HepG2 (cell line): ENCODE data around the gene CACNA2D3. TPM values are rescaled to one million over a fixed set of nuclear protein-coding genes. Genes with fewer than 3 reads are reported as not detected.

Experiments
- ATAC-seq: fragments of 200-7000 bp; cut with Tn5 transposase; 3 replicates; pipeline ENCODE4 v1.9.1; 2020; ENCODE audit warnings: mild to moderate bottlenecking, moderate library complexity
- BruUV-seq: library from RNA; stranded (reverse); fragments of 400-500 nt; replicated peaks from 2 replicates; lab custom pipeline; 2021; lab: Mats Ljungman, UMichigan
- CTCF ChIA-PET: fragments of 300-600 bp; formaldehyde crosslinking; extraction: SDS; loops from one replicate; lab custom pipeline; 2021; ENCODE audit warnings: low total read pairs, inconsistent platforms, low intra/inter-chr PET ratio; lab: Yijun Ruan, JAX
- POLR2A ChIA-PET: fragments of 350-600 bp; sonication (Branson Sonifier 250); formaldehyde crosslinking; loops from one replicate; lab custom pipeline; 2020; ENCODE audit warnings: antibody characterized with exemption, inconsistent platforms; lab: Yijun Ruan, JAX
- DNase-seq: peaks from one replicate; pipeline ENCODE4 v3.0.0-alpha.2; 2015; ENCODE audit warnings: low spot score
- FAIRE-seq: peaks from 3 replicates; lab custom pipeline; 2011; peaks lifted over from hg19 to GRCh38; lab: Jason Lieb, UNC
- H2AFZ ChIP-seq: one replicate; pipeline ENCODE4 v1.6.1; 2011; ENCODE audit warnings: low read length, inconsistent platforms
- H3K27ac ChIP-seq: fragments of 300-600 bp; 3 replicates; pipeline ENCODE4 v1.8.0; 2011; ENCODE audit warnings: mixed run types, mild to moderate bottlenecking, mixed read lengths, low read length, inconsistent platforms; ENCODE audit not compliant: insufficient read depth; ENCODE audit errors: extremely low read length
- H3K27me3 ChIP-seq, 2 experiments: fragments of 200-600 bp in 1 of 2; 2 replicates in 1 of 2; 3 replicates in 1 of 2; pipeline versions ENCODE4 v1.6.0 to v1.8.0; 2011; ENCODE audit warnings: low read length in 2 of 2, mild to moderate bottlenecking in 2 of 2, moderate library complexity in 2 of 2, inconsistent platforms in 1 of 2; ENCODE audit not compliant: insufficient read depth in 2 of 2, control insufficient read depth in 1 of 2
- H3K36me3 ChIP-seq, 2 experiments: fragments of 200-600 bp in 1 of 2; replicated peaks in 1 of 2; 2 replicates in 1 of 2; 3 replicates in 1 of 2; pipeline versions ENCODE4 v1.5.1 to v1.8.0; 2011; ENCODE audit warnings: low read length in 2 of 2, inconsistent platforms in 1 of 2; ENCODE audit not compliant: insufficient read depth in 2 of 2, control insufficient read depth in 1 of 2
- H3K4me1 ChIP-seq: 2 replicates; pipeline ENCODE4 v1.5.1; 2012; ENCODE audit warnings: low read length, inconsistent platforms; ENCODE audit not compliant: insufficient read depth
- H3K4me2 ChIP-seq: 2 replicates; pipeline ENCODE4 v1.6.0; 2011; ENCODE audit warnings: low read depth, low read length, inconsistent platforms
- H3K4me3 ChIP-seq, 3 experiments: fragments of 200-600 bp in 1 of 3; sonication (generic), shearing (Covaris generic) in 1 of 3; replicated peaks in 1 of 3; 2 replicates each; pipeline ENCODE4 v1.5.1; 2011 to 2016; ENCODE audit warnings: low read length in 3 of 3, inconsistent platforms in 2 of 3, low read depth in 2 of 3, mild to moderate bottlenecking in 2 of 3, control low read depth in 1 of 3, mixed read lengths in 1 of 3; ENCODE audit not compliant: insufficient read depth in 1 of 3
- H3K79me2 ChIP-seq: one replicate; pipeline ENCODE4 v1.6.1; 2011; ENCODE audit warnings: low read length, inconsistent platforms; ENCODE audit not compliant: insufficient read depth
- H3K9ac ChIP-seq: 2 replicates; pipeline ENCODE4 v1.6.0; 2011; ENCODE audit warnings: mild to moderate bottlenecking, low read depth, low read length, inconsistent platforms; ENCODE audit not compliant: insufficient read depth
- H3K9me3 ChIP-seq: 2 replicates; pipeline ENCODE4 v1.5.1; 2012; ENCODE audit warnings: mild to moderate bottlenecking, low read length
- H4K20me1 ChIP-seq: 2 replicates; pipeline ENCODE4 v1.6.0; 2011; ENCODE audit warnings: inconsistent platforms, mild to moderate bottlenecking, low read length, moderate library complexity; ENCODE audit not compliant: insufficient read depth
- ELF3 ChIP-seq: IDR thresholded peaks from 2 replicates; pipeline ENCODE4 v1.6.1; 2016; ENCODE audit warnings: missing genetic modification reagents, missing compliant biosample characterization
- FOXC1 ChIP-seq: sonication (generic); formaldehyde crosslinking; IDR thresholded peaks from 2 replicates; pipeline ENCODE4 v1.8.0; 2022; ENCODE audit warnings: mild to moderate bottlenecking, missing genetic modification reagents, borderline replicate concordance
- FUBP1 ChIP-seq: sonication (generic); formaldehyde crosslinking; IDR thresholded peaks from 2 replicates; pipeline ENCODE4 v1.5.1; 2020; ENCODE audit warnings: missing genetic modification reagents, mild to moderate bottlenecking, borderline replicate concordance
- GLMP ChIP-seq: sonication (generic); formaldehyde crosslinking; IDR thresholded peaks from 2 replicates; pipeline ENCODE4 v1.9.0; 2021; ENCODE audit warnings: missing genetic modification reagents, mild to moderate bottlenecking, borderline replicate concordance
- GMEB1 ChIP-seq: sonication (generic); formaldehyde crosslinking; IDR thresholded peaks from 2 replicates; pipeline ENCODE4 v1.5.1; 2020; ENCODE audit warnings: missing genetic modification reagents, mild to moderate bottlenecking, borderline replicate concordance
- GZF1 ChIP-seq: sonication (generic); formaldehyde crosslinking; IDR thresholded peaks from 2 replicates; pipeline ENCODE4 v1.5.1; 2020; ENCODE audit warnings: mild to moderate bottlenecking, missing genetic modification reagents
- MAFG ChIP-seq: sonication (generic); formaldehyde crosslinking; IDR thresholded peaks from 2 replicates; pipeline ENCODE4 v1.5.1; 2020; ENCODE audit warnings: mild to moderate bottlenecking, missing genetic modification reagents
- MAFK ChIP-seq, 2 experiments: IDR thresholded peaks in 1 of 2; conservative IDR thresholded peaks in 1 of 2; 2 replicates each; pipeline ENCODE4 v1.6.1; 2011; ENCODE audit warnings: improper control_type of control experiment in 2 of 2, low read length in 2 of 2
- POLR2AphosphoS2 ChIP-seq: IDR thresholded peaks from 2 replicates; pipeline ENCODE4 v1.6.1; 2011; ENCODE audit warnings: low read depth, low read length, improper control_type of control experiment
- SIX4 ChIP-seq: sonication (generic); formaldehyde crosslinking; IDR thresholded peaks from 2 replicates; pipeline ENCODE4 v1.4.0; 2020; ENCODE audit warnings: missing genetic modification reagents
- SP5 ChIP-seq: IDR thresholded peaks from 2 replicates; pipeline ENCODE4 v1.6.1; 2016; ENCODE audit warnings: low read depth, borderline replicate concordance
- SUZ12 ChIP-seq: fragments of 150-350 bp; IDR thresholded peaks from 2 replicates; pipeline ENCODE4 v1.6.1; 2014; ENCODE audit warnings: low read depth, low read length
- ZKSCAN1 ChIP-seq: fragments of 150-350 bp; IDR thresholded peaks from 2 replicates; pipeline ENCODE4 v1.6.1; 2014; ENCODE audit warnings: low read length
- ZNF383 ChIP-seq: sonication (generic); formaldehyde crosslinking; IDR thresholded peaks from 2 replicates; pipeline ENCODE4 v1.4.0; 2020; ENCODE audit warnings: missing genetic modification reagents, mild to moderate bottlenecking, borderline replicate concordance
- ZNF800 ChIP-seq: sonication (generic); formaldehyde crosslinking; IDR thresholded peaks from 2 replicates; pipeline ENCODE4 v1.4.0; 2020; ENCODE audit warnings: missing genetic modification reagents
- WGBS: methylation state at CpG from one replicate; pipeline ENCODE4 v1.1.6; 2017; ENCODE audit warnings: low lambda C conversion rate; 5-methylcytosine and 5-hydroxymethylcytosine counted together
- in situ Hi-C: cut with HindIII; loops from 2 replicates; pipeline ENCODE4 v1.10.0; 2017; ENCODE audit warnings: low pct_unique_long_range_greater_than_20kb; ENCODE audit not compliant: extremely low pct_ligation_motif_present
- intact Hi-C: fragments of 100-400 bp; cut with micrococcal nuclease; formaldehyde crosslinking; loops from one replicate; pipeline ENCODE4 v1.10.0; 2022; ENCODE audit not compliant: unreplicated experiment
- polyA plus RNA-seq, 8 experiments: library from polyadenylated mRNA; depleted of rRNA in 3 of 8; stranded (reverse) in 7 of 8; unstranded in 1 of 8; fragments of >200 nt; fragmentation: Illumina TruSeq in 4 of 8; extraction: Trizol in 4 of 8; gene quantifications; 2 replicates each; pipeline versions ENCODE4 v1.2.1 to v1.2.3, GENCODE V29; 2011 to 2016; ENCODE audit warnings: low read depth in 4 of 8, missing spikeins in 1 of 8, mixed read lengths in 1 of 8; ENCODE audit not compliant: insufficient read depth in 1 of 8
- total RNA-seq, 5 experiments: library from RNA; depleted of rRNA; stranded (reverse); fragments of >200 nt; fragmentation: Illumina TruSeq; extraction: Trizol; gene quantifications; 2 replicates each; pipeline ENCODE4 v1.2.3, GENCODE V29; 2016; ENCODE audit warnings: low read depth in 1 of 5
- TF ChIP-seq, protein P1 (sequence below): sonication (generic); formaldehyde crosslinking; IDR thresholded peaks from 2 replicates; pipeline ENCODE4 v1.4.0; 2020; ENCODE audit warnings: missing genetic modification reagents

CACNA2D3 gene
- total and polyA plus RNA-seq, 2 of the 13 experiments (the other 11 are each of a cell fraction or from before 2014, with no cell fraction given): not detected

DNA sequence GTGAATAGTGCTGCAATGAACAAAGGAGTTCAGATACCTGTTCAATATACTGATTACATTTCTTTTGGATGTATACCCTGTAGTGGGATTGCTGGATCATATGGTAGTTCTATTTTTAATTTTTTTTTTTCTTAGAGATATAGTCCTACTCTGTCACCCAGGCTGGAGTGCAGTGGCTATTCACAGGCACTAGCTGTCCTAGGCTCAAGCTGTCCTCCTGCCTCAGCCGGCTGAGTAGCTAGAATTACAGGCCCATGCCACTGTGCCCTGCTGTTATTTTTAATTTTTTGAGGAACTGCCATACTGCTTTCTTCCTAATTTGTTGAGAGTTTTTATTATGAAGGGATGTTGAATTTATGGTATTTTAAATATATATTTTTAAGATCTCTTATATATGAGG, 23.0 kb upstream of the CACNA2D3 start (continued):
- TF ChIP-seq, protein P1, sequence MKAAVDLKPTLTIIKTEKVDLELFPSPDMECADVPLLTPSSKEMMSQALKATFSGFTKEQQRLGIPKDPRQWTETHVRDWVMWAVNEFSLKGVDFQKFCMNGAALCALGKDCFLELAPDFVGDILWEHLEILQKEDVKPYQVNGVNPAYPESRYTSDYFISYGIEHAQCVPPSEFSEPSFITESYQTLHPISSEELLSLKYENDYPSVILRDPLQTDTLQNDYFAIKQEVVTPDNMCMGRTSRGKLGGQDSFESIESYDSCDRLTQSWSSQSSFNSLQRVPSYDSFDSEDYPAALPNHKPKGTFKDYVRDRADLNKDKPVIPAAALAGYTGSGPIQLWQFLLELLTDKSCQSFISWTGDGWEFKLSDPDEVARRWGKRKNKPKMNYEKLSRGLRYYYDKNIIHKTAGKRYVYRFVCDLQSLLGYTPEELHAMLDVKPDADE: no peak
- no peak for TF ChIP-seq ZKSCAN1
- no peak for TF ChIP-seq ZNF800 (CRISPR knock-in tag)
- no peak for TF ChIP-seq SUZ12
- TF ChIP-seq POLR2AphosphoS2: no peak
- TF ChIP-seq, all 625 proteins: peak for 0

DNA sequence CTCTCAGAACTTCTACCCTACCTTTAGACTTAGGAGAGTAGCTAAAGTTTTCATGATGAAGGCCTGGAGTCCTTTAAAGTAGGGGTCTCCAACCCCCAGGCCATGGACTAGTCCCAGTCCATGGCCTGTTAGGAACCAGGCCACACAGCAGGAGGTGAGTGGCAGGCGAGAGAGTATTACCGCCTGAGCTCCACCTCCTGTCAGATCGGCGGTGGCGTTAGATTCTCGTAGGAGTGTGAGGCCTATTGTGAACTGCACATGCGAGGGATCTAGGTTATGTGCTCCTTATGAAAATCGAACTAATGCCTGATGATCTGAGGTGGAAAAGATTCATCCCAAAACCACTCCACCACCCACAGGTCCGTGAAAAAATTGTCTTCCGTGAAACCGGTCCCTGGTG, 18.3 kb upstream of the CACNA2D3 start:
- H3K79me2 ChIP-seq: no peaks in the 10 kb centered on the region
- CTCF ChIA-PET: no interaction called here
- H3K27me3 ChIP-seq: no peaks in the 10 kb centered on the region
- in situ Hi-C loops: no loop called here
- FAIRE-seq (no peak), ATAC-seq (no peak), DNase-seq (no peak)
- H3K4me1 ChIP-seq: no peaks in the 10 kb centered on the region
- BruUV-seq: no TSS peak
- WGBS: 48% methylated on average over 11 of the region's 11 CpGs
- no peak overlapping the region for H2AFZ ChIP-seq
- POLR2A ChIA-PET: no interaction called here
- H3K9ac ChIP-seq: no peak overlapping the region
- no peaks in the 10 kb centered on the region for H3K9me3 ChIP-seq
- intact Hi-C loops: no loop called here
- no peaks in the 10 kb centered on the region for H3K36me3 ChIP-seq
- no peaks in the 10 kb centered on the region for H4K20me1 ChIP-seq
- TF ChIP-seq FOXC1 (no peak), SP5 (CRISPR knock-in tag) (no peak), GMEB1 (CRISPR knock-in tag) (no peak), ZNF383 (CRISPR knock-in tag) (no peak), MAFK (conservative IDR thresholded peaks at IDR 0.05 in 1 of 2, IDR thresholded peaks at IDR 0.05 in 1 of 2; ENCODE audit: low read length in 2 of 2) (no peak), MAFG (CRISPR knock-in tag) (no peak), GLMP (CRISPR knock-in tag) (no peak), FUBP1 (CRISPR knock-in tag) (no peak), GZF1 (CRISPR knock-in tag) (no peak), SIX4 (CRISPR knock-in tag) (no peak), ELF3 (CRISPR knock-in tag) (no peak)
- H3K4me2 ChIP-seq: no peak overlapping the region
- H3K4me3 ChIP-seq: no peak overlapping the region
- H3K27ac ChIP-seq: no peak overlapping the region
